ENCODE measurements around the gene GAL3ST3. TPM values are rescaled to one million over a fixed set of nuclear protein-coding genes. Genes with fewer than 3 reads are reported as not detected.

The GAL3ST3 gene
- total and polyA plus RNA-seq, 10 of the 15 experiments (the other 5 are each of a cell fraction or from before 2014, with no cell fraction given), result 0.06 to 0.12 TPM; not detected in 8

DNA sequence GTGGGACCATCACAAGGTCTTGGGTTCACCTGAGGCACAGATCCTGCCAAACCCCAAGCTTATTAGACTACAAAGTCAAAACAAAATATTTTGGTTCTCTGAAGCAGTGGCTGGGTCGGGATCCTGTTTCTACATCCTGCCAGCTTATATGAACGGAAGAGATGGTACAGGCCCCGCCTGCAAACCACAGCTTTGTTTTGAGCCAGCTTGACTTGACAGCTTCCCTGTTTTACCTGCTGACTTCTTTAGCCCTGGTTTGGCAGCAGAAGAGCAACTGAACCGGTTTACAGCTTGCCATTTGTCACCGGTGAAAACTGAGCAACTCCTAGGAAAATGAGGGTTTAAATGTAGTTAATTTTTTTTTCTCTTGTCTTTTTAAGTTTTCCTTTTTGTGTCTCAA, 32.5 kb upstream of the GAL3ST3 start:
- Histone ChIP-seq H3K4me2 (ENCODE audit: control insufficient read depth, insufficient read depth) (peak overlapping the region; percentile 1), H3K27ac (ENCODE audit: control insufficient read depth, insufficient read depth) (peak overlapping the region; percentile 60), H3K79me2 (ENCODE audit: control insufficient read depth, insufficient read depth, low read length) (peaks cover 81% of the 10 kb centered on the region), H3K36me3 (ENCODE audit: control insufficient read depth in 2 of 2, insufficient read depth in 2 of 2, low read length in 1 of 2) (0 out of 4 replicates have a peak, but pooled peaks cover 0 to 2% of the 10 kb centered on the region in 2 experiments), H4K20me1 (ENCODE audit: control insufficient read depth, insufficient read depth) (no peaks in the 10 kb centered on the region; the same call in 1 of the 2 replicates), H3K9ac (ENCODE audit: control insufficient read depth, insufficient read depth, low read length) (no peak overlapping the region), H2AFZ (ENCODE audit: control insufficient read depth, low read depth, low read length) (no peak overlapping the region), H3K9me3 (replicated peaks; ENCODE audit: control insufficient read depth, insufficient read depth, low read length) (no peaks in the 10 kb centered on the region), H3K4me1 (ENCODE audit: control insufficient read depth, insufficient read depth, low read length) (peaks cover 31% of the 10 kb centered on the region), H3K27me3 (replicated peaks in 1 of 2; ENCODE audit: control insufficient read depth in 2 of 2, insufficient read depth in 2 of 2, low read length in 1 of 2) (no peaks in the 10 kb centered on the region), H3K4me3 (peak overlapping the region; percentile 8; the same call in 1 of the 2 replicates)
- peak; percentile 80 for FAIRE-seq
- ATAC-seq, result peak; percentile 93
- no TSS peak for BruUV-seq (replicated peaks)
- RAD21 ChIA-PET (ENCODE audit: unreplicated experiment), result interaction anchor here (1.0 to 4.2 kb wide), 14 partner anchors 10 to 61 kb away, joined by 3 to 25 read pairs (median 4); partner anchors contain the start of genes PACS1 and SF3B2
- SMC1A ChIA-PET (ENCODE audit: uncharacterized antibody, unreplicated experiment), result interaction anchor here (0.7 to 17.7 kb wide), 15 partner anchors 9 to 140 kb away, joined by 3 to 265 read pairs (median 4); partner anchors contain the start of gene PACS1
- CTCF ChIA-PET, result interaction anchor here (0.7 to 20.0 kb wide), 12 partner anchors 8 to 197 kb away, joined by 3 to 195 read pairs (median 5); partner anchors contain the start of gene CATSPER1
- POLR2A ChIA-PET, result interaction anchor here (0.8 to 2.5 kb wide), 11 partner anchors 8 to 59 kb away, joined by 3 to 16 read pairs (median 5); no protein-coding TSS in a partner anchor
- 5% methylated on average over 5 of the region's 5 CpGs for WGBS (ENCODE audit: insufficient coverage, insufficient replicate concordance, low lambda C conversion rate, missing lambda C conversion rate)
- no peak for DNase-seq (ENCODE audit: low read depth, low spot score)
- intact Hi-C loops (cut with micrococcal nuclease; ENCODE audit: unreplicated experiment), result no loop called here
- in situ Hi-C loops (cut with MboI), result no loop called here
- TF ChIP-seq TARDBP (IDR thresholded peaks at IDR 0.05; ENCODE audit: borderline replicate concordance) (no peak), BHLHE40 (IDR thresholded peaks at IDR 0.05; ENCODE audit: borderline replicate concordance in 1 of 2, low read depth in 2 of 2, low read length in 1 of 2) (no peak), WRNIP1 (IDR thresholded peaks at IDR 0.05; ENCODE audit: borderline replicate concordance, low read depth, low read length) (no peak), ATF3 (IDR thresholded peaks at IDR 0.05; ENCODE audit: borderline replicate concordance, extremely low read depth, low read depth, low read length) (no peak), IKZF1 (conservative IDR thresholded peaks at IDR 0.05) (0 out of 2 replicates have a peak, but pooled peaks have one; percentile 15), MTA2 (IDR thresholded peaks at IDR 0.05; ENCODE audit: low read depth) (0 out of 2 replicates have a peak, but pooled peaks have one; percentile 12), ZNF687 (IDR thresholded peaks at IDR 0.05) (peak; percentile 74), PKNOX1 (IDR thresholded peaks at IDR 0.05) (0 out of 2 replicates have a peak, but pooled peaks have one; percentile 8), IKZF2 (IDR thresholded peaks at IDR 0.05) (peak in 1 of 2 experiments; percentile 22; a peak in 1 of 4 replicates), SIX5 (IDR thresholded peaks at IDR 0.05; ENCODE audit: low read depth, low read length, severe bottlenecking) (no peak), BMI1 (IDR thresholded peaks at IDR 0.05; ENCODE audit: borderline replicate concordance) (no peak), PML (IDR thresholded peaks at IDR 0.05; ENCODE audit: low read length) (0 out of 2 replicates have a peak, but pooled peaks have one; percentile 30), ESRRA (IDR thresholded peaks at IDR 0.05; ENCODE audit: low read length) (no peak)
- TF ChIP-seq, protein P1, sequence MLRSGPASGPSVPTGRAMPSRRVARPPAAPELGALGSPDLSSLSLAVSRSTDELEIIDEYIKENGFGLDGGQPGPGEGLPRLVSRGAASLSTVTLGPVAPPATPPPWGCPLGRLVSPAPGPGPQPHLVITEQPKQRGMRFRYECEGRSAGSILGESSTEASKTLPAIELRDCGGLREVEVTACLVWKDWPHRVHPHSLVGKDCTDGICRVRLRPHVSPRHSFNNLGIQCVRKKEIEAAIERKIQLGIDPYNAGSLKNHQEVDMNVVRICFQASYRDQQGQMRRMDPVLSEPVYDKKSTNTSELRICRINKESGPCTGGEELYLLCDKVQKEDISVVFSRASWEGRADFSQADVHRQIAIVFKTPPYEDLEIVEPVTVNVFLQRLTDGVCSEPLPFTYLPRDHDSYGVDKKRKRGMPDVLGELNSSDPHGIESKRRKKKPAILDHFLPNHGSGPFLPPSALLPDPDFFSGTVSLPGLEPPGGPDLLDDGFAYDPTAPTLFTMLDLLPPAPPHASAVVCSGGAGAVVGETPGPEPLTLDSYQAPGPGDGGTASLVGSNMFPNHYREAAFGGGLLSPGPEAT (IDR thresholded peaks at IDR 0.05; ENCODE audit: low read depth), result no peak
